HG02852 (cell line): Measurements from ENCODE around the gene SLC37A2.

Experiments
- ATAC-seq: cut with Tn5 transposase; IDR thresholded peaks from one replicate; pipeline ENCODE4 v1.9.1; 2021; ENCODE audit warnings: mild to moderate bottlenecking, moderate library complexity; ENCODE audit not compliant: unreplicated experiment

SLC37A2 gene

GRCh38 chr11:125105926-125106325 lies 42.8 kb downstream of the SLC37A2 start:
- no peak for ATAC-seq

GRCh38 chr11:125108469-125108868 lies 45.4 kb downstream of the SLC37A2 start:
- no peak for ATAC-seq

GRCh38 chr11:125110506-125110905 lies 47.4 kb downstream of the SLC37A2 start:
- ATAC-seq: no peak

- no peak for ATAC-seq
Measured at GRCh38 chr11:125111001-125111342, 47.9 kb downstream of the SLC37A2 start.

- ATAC-seq: peak; percentile 97
Measured at GRCh38 chr11:125111343-125112207, 48.5 kb downstream of the SLC37A2 start, which contains the start of gene TMEM218. TSS of gene TMEM218 (minus strand) at chr11:125111626. CDS start at chr11:125102241, 9,385 bp downstream.

- no peak for ATAC-seq
Measured at GRCh38 chr11:125112208-125112604, 49.1 kb downstream of the SLC37A2 start.

GRCh38 chr11:125114518-125114917 lies 51.4 kb downstream of the SLC37A2 start:
- ATAC-seq: no peak

GRCh38 chr11:125117429-125117828 lies 54.3 kb downstream of the SLC37A2 start:
- no peak for ATAC-seq

GRCh38 chr11:125123194-125123946 lies 60.3 kb downstream of the SLC37A2 start:
- ATAC-seq: no peak

GRCh38 chr11:125123947-125124617 lies 61.0 kb downstream of the SLC37A2 start:
- no peak for ATAC-seq

- ATAC-seq: no peak
Measured at GRCh38 chr11:125124618-125124992, 61.5 kb downstream of the SLC37A2 start.

GRCh38 chr11:125128450-125128849 lies 65.3 kb downstream of the SLC37A2 start:
- no peak for ATAC-seq

GRCh38 chr11:125129316-125129993 lies 66.3 kb downstream of the SLC37A2 start:
- ATAC-seq: no peak

- no peak for ATAC-seq
Measured at GRCh38 chr11:125132071-125132470, 69.0 kb downstream of the SLC37A2 start.

- ATAC-seq: no peak
Measured at GRCh38 chr11:125132596-125132995, 69.5 kb downstream of the SLC37A2 start.

- ATAC-seq: no peak
Measured at GRCh38 chr11:125136001-125136400, 72.9 kb downstream of the SLC37A2 start.

GRCh38 chr11:125138966-125139365 lies 75.9 kb downstream of the SLC37A2 start:
- no peak for ATAC-seq

GRCh38 chr11:125139778-125140177 lies 76.7 kb downstream of the SLC37A2 start:
- ATAC-seq: no peak
